Naive thymus-derived CD4-positive, alpha-beta T cell (primary cell): ENCODE data around the gene RETN. TPM values are rescaled to one million over a fixed set of nuclear protein-coding genes. Genes with fewer than 3 reads are reported as not detected.

ENCODE experiments used
- ATAC-seq: fragments of 150-1000 bp; cut with Tn5 transposase; 2 replicates; pipeline ENCODE4 v1.10.0; 2021; ENCODE audit warnings: mild to moderate bottlenecking, moderate library complexity
- CTCF ChIA-PET: fragments of 350-600 bp; sonication (Branson Sonifier 250); formaldehyde crosslinking; loops from one replicate; lab custom pipeline; 2021; ENCODE audit warnings: antibody characterized with exemption; lab: Charles Lee
- POLR2A ChIA-PET: fragments of 350-600 bp; sonication (Branson Sonifier 250); formaldehyde crosslinking; loops from one replicate; lab custom pipeline; 2021; ENCODE audit warnings: antibody characterized with exemption, inconsistent platforms; lab: Charles Lee
- DNase-seq, 9 donors: peaks; one replicate each; pipeline versions ENCODE4 v3.0.0 to v3.0.0-alpha.2; 2020 to 2022; ENCODE audit warnings: mixed read lengths in 1 of 9
- H3K27ac ChIP-seq: one replicate; pipeline ENCODE4 v1.7.0; 2013; ENCODE audit warnings: mild to moderate bottlenecking, low read depth, low read length, moderate library complexity
- H3K27me3 ChIP-seq, 2 donors: one replicate each; pipeline ENCODE4 v1.7.0; 2013; ENCODE audit warnings: low read length in 2 of 2, mild to moderate bottlenecking in 2 of 2, moderate library complexity in 2 of 2; ENCODE audit not compliant: control insufficient read depth in 2 of 2, insufficient read depth in 2 of 2
- H3K36me3 ChIP-seq, 3 experiments: 1 replicate in 2 of 3; 2 replicates in 1 of 3; pipeline ENCODE4 v1.7.0; 2013; ENCODE audit warnings: low read length in 3 of 3, mild to moderate bottlenecking in 3 of 3, moderate library complexity in 1 of 3; ENCODE audit not compliant: insufficient read depth in 3 of 3, control insufficient read depth in 2 of 3
- H3K4me1 ChIP-seq, 2 donors: one replicate each; pipeline ENCODE4 v1.7.0; 2013; ENCODE audit warnings: low read length in 2 of 2, mild to moderate bottlenecking in 2 of 2, moderate library complexity in 1 of 2; ENCODE audit not compliant: control insufficient read depth in 2 of 2, insufficient read depth in 2 of 2
- H3K4me3 ChIP-seq: 2 replicates; pipeline ENCODE4 v1.7.0; 2013; ENCODE audit warnings: mild to moderate bottlenecking, low read length
- H3K9me3 ChIP-seq, 3 experiments: 1 replicate in 2 of 3; 2 replicates in 1 of 3; pipeline ENCODE4 v1.7.0; 2013; ENCODE audit warnings: low read length in 3 of 3; ENCODE audit not compliant: control insufficient read depth in 2 of 3
- H3K27ac Mint-ChIP-seq, 9 donors: one replicate each; pipeline ENCODE4 v1.8.0; 2020 to 2022; ENCODE audit warnings: mixed read lengths in 9 of 9, mild to moderate bottlenecking in 8 of 9, moderate library complexity in 5 of 9, inconsistent platforms in 2 of 9
- H3K27me3 Mint-ChIP-seq, 5 donors: one replicate each; pipeline ENCODE4 v1.8.0; 2021 to 2022; ENCODE audit warnings: mixed read lengths in 5 of 5, mild to moderate bottlenecking in 1 of 5
- H3K36me3 Mint-ChIP-seq, 5 donors: one replicate each; pipeline ENCODE4 v1.8.0; 2020 to 2022; ENCODE audit warnings: mixed read lengths in 5 of 5, mild to moderate bottlenecking in 3 of 5, inconsistent platforms in 1 of 5
- H3K4me1 Mint-ChIP-seq, 7 donors: one replicate each; pipeline ENCODE4 v1.8.0; 2020 to 2022; ENCODE audit warnings: mixed read lengths in 7 of 7, mild to moderate bottlenecking in 3 of 7, inconsistent platforms in 1 of 7
- H3K4me3 Mint-ChIP-seq, 10 donors: one replicate each; pipeline ENCODE4 v1.8.0; 2020 to 2022; ENCODE audit warnings: mild to moderate bottlenecking in 10 of 10, mixed read lengths in 10 of 10, moderate library complexity in 6 of 10, inconsistent platforms in 2 of 10
- H3K9me3 Mint-ChIP-seq, 11 donors: one replicate each; pipeline ENCODE4 v1.8.0; 2020 to 2022; ENCODE audit warnings: mixed read lengths in 11 of 11, mild to moderate bottlenecking in 4 of 11, inconsistent platforms in 1 of 11, moderate library complexity in 1 of 11
- intact Hi-C, 2 donors: fragments of 100-400 bp; cut with micrococcal nuclease; formaldehyde crosslinking; loops; one replicate each; pipeline ENCODE4 v1.15.1; 2023
- polyA plus RNA-seq, 2 donors: library from polyadenylated mRNA; unstranded; fragments of 300-500 nt; fragmentation: Illumina TruSeq; gene quantifications; one replicate each; pipeline ENCODE4 v1.2.3, GENCODE V29; 2021
- total RNA-seq, 6 experiments: library from RNA in 5 of 6; stranded (reverse) in 5 of 6; gene quantifications; 1 replicate in 5 of 6; 2 replicates in 1 of 6; pipeline ENCODE4 v1.2.3 and lab custom pipeline; 2021 to 2026

The RETN gene
- total and polyA plus RNA-seq, 7 experiments from 2014 or later, result 3.4 TPM; not detected in 6

DNA sequence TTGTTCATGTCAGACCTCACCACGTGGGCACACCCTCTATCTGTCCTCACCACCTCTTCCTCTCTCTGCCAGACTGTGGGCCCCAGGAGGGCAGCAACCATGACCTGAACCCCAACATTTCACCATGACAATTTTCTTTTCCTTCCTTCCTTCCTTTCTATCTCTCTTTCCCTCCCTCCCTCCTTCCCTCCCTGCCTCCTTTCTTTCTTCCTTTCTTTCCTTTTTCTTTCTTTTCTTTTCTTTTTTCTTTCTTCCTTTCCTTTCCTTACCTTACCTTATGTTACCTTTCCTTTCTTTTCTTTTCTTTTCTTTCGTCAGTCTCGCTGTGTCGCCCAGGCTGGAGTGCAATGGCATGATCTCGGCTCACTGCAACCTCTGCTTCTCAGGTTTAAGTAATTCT is 41.8 kb downstream of the RETN start:
- H3K4me1 Mint-ChIP-seq, result peaks cover 16 to 51% (median 38%) of the 10 kb centered on the region in 7 donors
- H3K4me3 ChIP-seq, result no peak overlapping the region
- peaks cover 16 to 20% of the 10 kb centered on the region in 2 donors for H3K4me1 ChIP-seq
- ATAC-seq, result no peak
- H3K27me3 Mint-ChIP-seq, result peaks cover 0 to 5% (median 0%) of the 10 kb centered on the region in 5 donors
- intact Hi-C loops, result no loop called here
- H3K27ac ChIP-seq, result no peak overlapping the region
- no peaks in the 10 kb centered on the region for H3K36me3 ChIP-seq
- peak overlapping the region in 6 of 9 donors; percentile 31 to 79 (median 64) for H3K27ac Mint-ChIP-seq
- no peak for DNase-seq
- POLR2A ChIA-PET, result interaction anchor here (0.7 kb wide), 1 partner anchor 12 kb away, joined by 4 read pairs; no protein-coding TSS in a partner anchor
- H3K36me3 Mint-ChIP-seq, result no peaks in the 10 kb centered on the region
- H3K9me3 Mint-ChIP-seq, result peaks cover 0 to 2% (median 0%) of the 10 kb centered on the region in 11 donors
- peak overlapping the region in 1 of 10 donors; percentile 6 for H3K4me3 Mint-ChIP-seq
- CTCF ChIA-PET, result no interaction called here
- H3K9me3 ChIP-seq, result no peaks in the 10 kb centered on the region
- H3K27me3 ChIP-seq, result no peaks in the 10 kb centered on the region

- H3K4me1 Mint-ChIP-seq, result peaks cover 0 to 22% (median 14%) of the 10 kb centered on the region in 7 donors
- Histone ChIP-seq H3K27ac (no peak overlapping the region), H3K4me1 (peaks cover 7% of the 10 kb centered on the region in 2 donors), H3K9me3 (no peaks in the 10 kb centered on the region), H3K36me3 (no peaks in the 10 kb centered on the region), H3K4me3 (no peak overlapping the region), H3K27me3 (no peaks in the 10 kb centered on the region)
- no peaks in the 10 kb centered on the region for H3K27me3 Mint-ChIP-seq
- ChIA-PET POLR2A (no interaction called here), CTCF (no interaction called here)
- intact Hi-C loops, result no loop called here
- no peak overlapping the region for H3K4me3 Mint-ChIP-seq
- H3K9me3 Mint-ChIP-seq, result peaks cover 0 to 6% (median 0%) of the 10 kb centered on the region in 11 donors
- ATAC-seq (no peak), DNase-seq (no peak)
- no peaks in the 10 kb centered on the region for H3K36me3 Mint-ChIP-seq
- H3K27ac Mint-ChIP-seq, result no peak overlapping the region
These were observed 46.8 kb downstream of the RETN start for GRCh38 chr19:7715671-7716070.

DNA sequence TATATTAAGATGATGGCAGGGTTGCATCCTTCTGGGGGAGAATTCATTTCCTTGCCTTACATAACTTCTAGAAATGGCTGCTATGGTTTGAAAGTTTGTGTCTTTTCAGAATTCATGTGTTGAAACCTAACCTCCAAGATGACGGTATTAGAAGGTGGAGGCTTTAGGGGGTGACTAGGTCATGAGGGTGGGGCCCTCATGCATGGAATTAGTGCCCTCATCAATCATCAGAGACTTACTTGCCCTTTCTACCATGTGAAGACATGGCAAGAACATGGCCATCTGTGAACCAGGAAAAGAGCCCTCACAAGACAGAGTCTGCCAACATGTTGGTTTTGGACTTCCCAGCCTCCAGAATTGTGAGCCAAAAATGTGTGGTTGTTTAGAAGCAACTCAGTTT is 47.9 kb downstream of the RETN start:
- no peak overlapping the region for H3K27ac ChIP-seq
- no peak overlapping the region for H3K4me3 ChIP-seq
- H3K27me3 Mint-ChIP-seq, result no peaks in the 10 kb centered on the region
- DNase-seq, result no peak
- POLR2A ChIA-PET, result no interaction called here
- intact Hi-C loops, result no loop called here
- no peaks in the 10 kb centered on the region for H3K9me3 ChIP-seq
- no peak overlapping the region for H3K27ac Mint-ChIP-seq
- no peak for ATAC-seq
- peaks cover 0 to 21% (median 11%) of the 10 kb centered on the region in 7 donors for H3K4me1 Mint-ChIP-seq
- CTCF ChIA-PET, result no interaction called here
- peaks cover 7% of the 10 kb centered on the region in 2 donors for H3K4me1 ChIP-seq
- no peaks in the 10 kb centered on the region for H3K27me3 ChIP-seq
- peaks cover 0 to 6% (median 0%) of the 10 kb centered on the region in 11 donors for H3K9me3 Mint-ChIP-seq
- no peaks in the 10 kb centered on the region for H3K36me3 ChIP-seq
- no peak overlapping the region for H3K4me3 Mint-ChIP-seq
- H3K36me3 Mint-ChIP-seq, result no peaks in the 10 kb centered on the region

GRCh38 chr19:7718668-7719067 is 49.8 kb downstream of the RETN start:
- peak in 1 of 9 donors; percentile 22 for DNase-seq
- Histone ChIP-seq H3K4me1 (peaks cover 7% of the 10 kb centered on the region in 2 donors), H3K9me3 (no peaks in the 10 kb centered on the region), H3K36me3 (no peaks in the 10 kb centered on the region), H3K27ac (no peak overlapping the region), H3K4me3 (no peak overlapping the region), H3K27me3 (no peaks in the 10 kb centered on the region)
- intact Hi-C loops, result loop anchor here in 1 of 2 donors (2.0 kb wide), 1 partner anchor 14 kb away; no protein-coding TSS in a partner anchor
- Mint-ChIP-seq H3K4me3 (peak overlapping the region in 7 of 10 donors; percentile 17 to 58 (median 42)), H3K27me3 (no peaks in the 10 kb centered on the region), H3K4me1 (peaks cover 0 to 21% (median 11%) of the 10 kb centered on the region in 7 donors), H3K27ac (peak overlapping the region in 4 of 9 donors; percentile 40 to 77 (median 70)), H3K36me3 (no peaks in the 10 kb centered on the region), H3K9me3 (peaks cover 0 to 6% (median 0%) of the 10 kb centered on the region in 11 donors)
- POLR2A ChIA-PET, result interaction anchor here (0.7 to 1.9 kb wide), 2 partner anchors 13 to 159 kb away, joined by 3 to 7 read pairs; no protein-coding TSS in a partner anchor
- CTCF ChIA-PET, result interaction anchor here (0.6 kb wide), 1 partner anchor 38 kb away, joined by 3 read pairs; the partner anchor contains the start of gene TRAPPC5
- ATAC-seq, result peak; percentile 49

Other genes with a start within 250 kb of the RETN start
- 1 to 10 TPM in 1 of 5 experiments, under 1 TPM in 4; 0.59 to 1.2 (median 0.76) TPM for gene PEX11G, start 180.0 kb upstream of the RETN start, total RNA-seq
- gene PEX11G, start 180.0 kb upstream of the RETN start, polyA plus RNA-seq, result 1 to 10 TPM in 1 of 2 donors, under 1 TPM in 1; 0.89 to 1.6 TPM
- 10 to 100 TPM in 1 of 5 experiments, 1 to 10 TPM in 4; 5.7 to 10.1 (median 7.2) TPM for gene ZNF358, start 152.9 kb upstream of the RETN start, total RNA-seq
- 1 to 10 TPM; 1.4 to 2.6 TPM for gene ZNF358, start 152.9 kb upstream of the RETN start, polyA plus RNA-seq
- gene MCOLN1, start 146.4 kb upstream of the RETN start, total RNA-seq, result 10 to 100 TPM; 13.8 to 49.2 (median 18.1) TPM
- gene MCOLN1, start 146.4 kb upstream of the RETN start, polyA plus RNA-seq, result 10 to 100 TPM in 1 of 2 donors, 1 to 10 TPM in 1; 8.8 to 11.7 TPM
- 100 to 1,000 TPM in 4 of 5 experiments, 10 to 100 TPM in 1; 82.0 to 157 (median 133) TPM for gene PNPLA6, start 133.3 kb upstream of the RETN start, total RNA-seq
- 10 to 100 TPM in 1 of 2 donors, 1 to 10 TPM in 1; 5.3 to 12.7 TPM for gene PNPLA6, start 133.3 kb upstream of the RETN start, polyA plus RNA-seq
- under 1 TPM in 4 of 5 experiments, not detected in 1; 0.16 to 0.76 (median 0.35) TPM for gene CAMSAP3, start 73.2 kb upstream of the RETN start, total RNA-seq
- under 1 TPM; 0.06 to 0.07 TPM for gene CAMSAP3, start 73.2 kb upstream of the RETN start, polyA plus RNA-seq
- gene XAB2, start 39.5 kb upstream of the RETN start, total RNA-seq, result 10 to 100 TPM; 49.3 to 79.8 (median 76.4) TPM
- gene XAB2, start 39.5 kb upstream of the RETN start, polyA plus RNA-seq, result 10 to 100 TPM in 1 of 2 donors, 1 to 10 TPM in 1; 6.4 to 11.9 TPM
- gene PET100, start 39.3 kb upstream of the RETN start, total RNA-seq, result 100 to 1,000 TPM; 112 to 134 (median 117) TPM
- 100 to 1,000 TPM; 158 to 274 TPM for gene PET100, start 39.3 kb upstream of the RETN start, polyA plus RNA-seq
- 10 to 100 TPM in 1 of 5 experiments, 1 to 10 TPM in 4; 2.2 to 13.4 (median 5.4) TPM for gene PCP2, start 35.3 kb upstream of the RETN start, total RNA-seq
- gene PCP2, start 35.3 kb upstream of the RETN start, polyA plus RNA-seq, result not detected
- 100 to 1,000 TPM; 158 to 411 (median 187) TPM for gene STXBP2, start 31.9 kb upstream of the RETN start, total RNA-seq
- 10 to 100 TPM; 52.8 to 61.1 TPM for gene STXBP2, start 31.9 kb upstream of the RETN start, polyA plus RNA-seq
- gene MCEMP1, start 8.0 kb downstream of the RETN start, total RNA-seq, result 10 to 100 TPM in 1 of 5 experiments, 1 to 10 TPM in 1, not detected in 3; 1.2 to 12.3 TPM
- gene MCEMP1, start 8.0 kb downstream of the RETN start, polyA plus RNA-seq, result not detected
- gene TRAPPC5, start 11.8 kb downstream of the RETN start, total RNA-seq, result 10 to 100 TPM; 43.7 to 79.3 (median 75.4) TPM
- 100 to 1,000 TPM; 165 to 191 TPM for gene TRAPPC5, start 11.8 kb downstream of the RETN start, polyA plus RNA-seq
- 1 to 10 TPM in 2 of 5 experiments, under 1 TPM in 1, not detected in 2; 0.32 to 3.8 (median 1.3) TPM for gene FCER2, start 33.1 kb downstream of the RETN start, total RNA-seq
- under 1 TPM; 0.48 to 0.52 TPM for gene FCER2, start 33.1 kb downstream of the RETN start, polyA plus RNA-seq
- gene CLEC4G, start 63.1 kb downstream of the RETN start, total RNA-seq, result 1 to 10 TPM in 1 of 5 experiments, not detected in 4; 1.2 TPM
- gene CLEC4G, start 63.1 kb downstream of the RETN start, polyA plus RNA-seq, result not detected
- gene CD209, start 78.5 kb downstream of the RETN start, total RNA-seq, result under 1 TPM in 3 of 5 experiments, not detected in 2; 0.27 to 0.68 (median 0.32) TPM
- gene CD209, start 78.5 kb downstream of the RETN start, polyA plus RNA-seq, result not detected
- not detected for gene CLEC4M, start 94.2 kb downstream of the RETN start, total RNA-seq
- under 1 TPM in 1 of 2 donors, not detected in 1; 0.74 TPM for gene CLEC4M, start 94.2 kb downstream of the RETN start, polyA plus RNA-seq
- gene EVI5L, start 161.2 kb downstream of the RETN start, total RNA-seq, result 10 to 100 TPM in 3 of 5 experiments, 1 to 10 TPM in 2; 7.4 to 12.2 (median 11.4) TPM
- gene EVI5L, start 161.2 kb downstream of the RETN start, polyA plus RNA-seq, result 1 to 10 TPM; 2.5 to 3.8 TPM
- gene PRR36, start 205.3 kb downstream of the RETN start, total RNA-seq, result 1 to 10 TPM in 1 of 5 experiments, under 1 TPM in 3, not detected in 1; 0.08 to 1.2 (median 0.16) TPM
- gene PRR36, start 205.3 kb downstream of the RETN start, polyA plus RNA-seq, result under 1 TPM; 0.08 to 0.12 TPM
- gene LRRC8E, start 219.5 kb downstream of the RETN start, total RNA-seq, result under 1 TPM in 1 of 5 experiments, not detected in 4; 0.24 TPM
- gene LRRC8E, start 219.5 kb downstream of the RETN start, polyA plus RNA-seq, result under 1 TPM in 1 of 2 donors, not detected in 1; 0.53 TPM
- gene MAP2K7, start 234.8 kb downstream of the RETN start, total RNA-seq, result 100 to 1,000 TPM in 1 of 5 experiments, 10 to 100 TPM in 4; 48.7 to 109 (median 66.5) TPM
- gene MAP2K7, start 234.8 kb downstream of the RETN start, polyA plus RNA-seq, result 1 to 10 TPM; 1.8 to 2.0 TPM
- gene TGFBR3L, start 245.8 kb downstream of the RETN start, total RNA-seq, result 1 to 10 TPM in 4 of 5 experiments, under 1 TPM in 1; 0.27 to 4.0 (median 1.6) TPM
- gene TGFBR3L, start 245.8 kb downstream of the RETN start, polyA plus RNA-seq, result not detected